Panc1 (cell line): ENCODE data around the gene JAG1.

Experiments used
- POLR2AphosphoS5 ChIP-seq: IDR thresholded peaks from 2 replicates; pipeline ENCODE4 v1.6.1; 2012; ENCODE audit warnings: mild to moderate bottlenecking, low read depth, low read length, moderate library complexity
- SIN3A ChIP-seq: IDR thresholded peaks from 2 replicates; pipeline ENCODE4 v1.6.1; 2012; ENCODE audit warnings: low read depth, mild to moderate bottlenecking, low read length, moderate library complexity, borderline replicate concordance; ENCODE audit not compliant: insufficient read depth
- TCF7L2 ChIP-seq: IDR thresholded peaks from 2 replicates; pipeline ENCODE4 v1.6.1; 2011; ENCODE audit warnings: mild to moderate bottlenecking, low read depth, low read length, inconsistent platforms
- TF ChIP-seq, protein P1 (sequence below), 2 experiments: IDR thresholded peaks; 2 replicates each; pipeline ENCODE4 v1.6.1; 2011 to 2012; ENCODE audit warnings: low read depth in 2 of 2, control low read depth in 1 of 2, low read length in 1 of 2, mild to moderate bottlenecking in 1 of 2, moderate library complexity in 1 of 2; ENCODE audit not compliant: insufficient read depth in 1 of 2
- TF ChIP-seq, protein P2 (sequence below): fragments of 450-650 bp; IDR thresholded peaks from 2 replicates; pipeline ENCODE4 v1.5.1; 2017; ENCODE audit warnings: mild to moderate bottlenecking

DNA sequence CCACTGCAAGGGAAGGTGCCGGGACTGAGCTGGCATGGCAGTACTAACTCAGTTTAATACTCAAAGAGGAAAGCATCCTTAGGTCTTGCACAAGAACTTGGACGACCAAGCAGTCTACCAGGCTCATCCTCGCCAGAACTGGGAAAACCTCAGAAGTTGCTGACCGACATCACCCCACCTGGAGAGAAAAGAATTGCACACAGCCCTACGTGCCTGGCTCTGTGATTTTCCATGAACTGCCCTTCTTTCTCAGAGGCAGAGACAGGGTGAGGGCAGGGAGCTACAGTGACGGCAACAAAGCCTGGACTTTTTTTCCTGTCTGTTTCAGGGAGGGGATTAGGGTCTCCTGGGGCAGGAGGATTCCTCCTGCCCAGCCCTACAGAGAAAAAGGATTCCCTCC lies 8.0 kb downstream of the JAG1 start:
- TF ChIP-seq SIN3A: no peak
- TF ChIP-seq, protein P1, sequence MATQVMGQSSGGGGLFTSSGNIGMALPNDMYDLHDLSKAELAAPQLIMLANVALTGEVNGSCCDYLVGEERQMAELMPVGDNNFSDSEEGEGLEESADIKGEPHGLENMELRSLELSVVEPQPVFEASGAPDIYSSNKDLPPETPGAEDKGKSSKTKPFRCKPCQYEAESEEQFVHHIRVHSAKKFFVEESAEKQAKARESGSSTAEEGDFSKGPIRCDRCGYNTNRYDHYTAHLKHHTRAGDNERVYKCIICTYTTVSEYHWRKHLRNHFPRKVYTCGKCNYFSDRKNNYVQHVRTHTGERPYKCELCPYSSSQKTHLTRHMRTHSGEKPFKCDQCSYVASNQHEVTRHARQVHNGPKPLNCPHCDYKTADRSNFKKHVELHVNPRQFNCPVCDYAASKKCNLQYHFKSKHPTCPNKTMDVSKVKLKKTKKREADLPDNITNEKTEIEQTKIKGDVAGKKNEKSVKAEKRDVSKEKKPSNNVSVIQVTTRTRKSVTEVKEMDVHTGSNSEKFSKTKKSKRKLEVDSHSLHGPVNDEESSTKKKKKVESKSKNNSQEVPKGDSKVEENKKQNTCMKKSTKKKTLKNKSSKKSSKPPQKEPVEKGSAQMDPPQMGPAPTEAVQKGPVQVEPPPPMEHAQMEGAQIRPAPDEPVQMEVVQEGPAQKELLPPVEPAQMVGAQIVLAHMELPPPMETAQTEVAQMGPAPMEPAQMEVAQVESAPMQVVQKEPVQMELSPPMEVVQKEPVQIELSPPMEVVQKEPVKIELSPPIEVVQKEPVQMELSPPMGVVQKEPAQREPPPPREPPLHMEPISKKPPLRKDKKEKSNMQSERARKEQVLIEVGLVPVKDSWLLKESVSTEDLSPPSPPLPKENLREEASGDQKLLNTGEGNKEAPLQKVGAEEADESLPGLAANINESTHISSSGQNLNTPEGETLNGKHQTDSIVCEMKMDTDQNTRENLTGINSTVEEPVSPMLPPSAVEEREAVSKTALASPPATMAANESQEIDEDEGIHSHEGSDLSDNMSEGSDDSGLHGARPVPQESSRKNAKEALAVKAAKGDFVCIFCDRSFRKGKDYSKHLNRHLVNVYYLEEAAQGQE (IDR thresholded peaks at IDR 0.05; ENCODE audit: insufficient read depth in 1 of 2, low read depth in 2 of 2, low read length in 1 of 2): no peak
- TF ChIP-seq, protein P2, sequence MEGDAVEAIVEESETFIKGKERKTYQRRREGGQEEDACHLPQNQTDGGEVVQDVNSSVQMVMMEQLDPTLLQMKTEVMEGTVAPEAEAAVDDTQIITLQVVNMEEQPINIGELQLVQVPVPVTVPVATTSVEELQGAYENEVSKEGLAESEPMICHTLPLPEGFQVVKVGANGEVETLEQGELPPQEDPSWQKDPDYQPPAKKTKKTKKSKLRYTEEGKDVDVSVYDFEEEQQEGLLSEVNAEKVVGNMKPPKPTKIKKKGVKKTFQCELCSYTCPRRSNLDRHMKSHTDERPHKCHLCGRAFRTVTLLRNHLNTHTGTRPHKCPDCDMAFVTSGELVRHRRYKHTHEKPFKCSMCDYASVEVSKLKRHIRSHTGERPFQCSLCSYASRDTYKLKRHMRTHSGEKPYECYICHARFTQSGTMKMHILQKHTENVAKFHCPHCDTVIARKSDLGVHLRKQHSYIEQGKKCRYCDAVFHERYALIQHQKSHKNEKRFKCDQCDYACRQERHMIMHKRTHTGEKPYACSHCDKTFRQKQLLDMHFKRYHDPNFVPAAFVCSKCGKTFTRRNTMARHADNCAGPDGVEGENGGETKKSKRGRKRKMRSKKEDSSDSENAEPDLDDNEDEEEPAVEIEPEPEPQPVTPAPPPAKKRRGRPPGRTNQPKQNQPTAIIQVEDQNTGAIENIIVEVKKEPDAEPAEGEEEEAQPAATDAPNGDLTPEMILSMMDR: no peak
- no peak for TF ChIP-seq POLR2AphosphoS5
- no peak for TF ChIP-seq TCF7L2
